GM21381 (cell line): ENCODE measurements around the gene ORAI2.
"Not testable (repeated sequence)": the region's sequence is repeated elsewhere in the genome, so short reads cannot be mapped to it uniquely, and the experiment has no call there.

ENCODE experiments used
- ATAC-seq: cut with Tn5 transposase; IDR thresholded peaks from one replicate; pipeline ENCODE4 v1.9.1; 2021; ENCODE audit warnings: mild to moderate bottlenecking, moderate library complexity; ENCODE audit not compliant: unreplicated experiment

ORAI2 gene

GRCh38 chr7:102468478-102469350, 35.3 kb downstream of the ORAI2 start:
- no peak for ATAC-seq

GRCh38 chr7:102469351-102469971, 36.1 kb downstream of the ORAI2 start:
- no peak for ATAC-seq

- no peak for ATAC-seq
These were observed 36.8 kb downstream of the ORAI2 start for GRCh38 chr7:102469972-102470825.

GRCh38 chr7:102471791-102472125, 38.4 kb downstream of the ORAI2 start:
- ATAC-seq = no peak

- no peak for ATAC-seq
These were observed 39.0 kb downstream of the ORAI2 start for GRCh38 chr7:102472126-102473041.

GRCh38 chr7:102473271-102473991, 40.1 kb downstream of the ORAI2 start:
- no peak for ATAC-seq

GRCh38 chr7:102474116-102474515, 40.7 kb downstream of the ORAI2 start:
- not testable (repeated sequence) for ATAC-seq

- ATAC-seq = not testable (repeated sequence)
These were observed 41.5 kb downstream of the ORAI2 start for GRCh38 chr7:102474736-102475435.

GRCh38 chr7:102478314-102479208, 45.2 kb downstream of the ORAI2 start, which contains the start of gene POLR2J:
TSS of gene POLR2J (minus strand) at chr7:102478922. CDS start at chr7:102478860, 62 bp downstream.
- ATAC-seq = peak; percentile 86

- peak; percentile 28 for ATAC-seq
These were observed 45.8 kb downstream of the ORAI2 start for GRCh38 chr7:102479209-102479584.

GRCh38 chr7:102479982-102480637, 46.7 kb downstream of the ORAI2 start:
- ATAC-seq = not testable (repeated sequence)

- ATAC-seq = not testable (repeated sequence)
These were observed 48.6 kb downstream of the ORAI2 start for GRCh38 chr7:102481962-102482361.

- not testable (repeated sequence) for ATAC-seq
These were observed 50.9 kb downstream of the ORAI2 start for GRCh38 chr7:102484317-102484716.

- ATAC-seq = peak; percentile 34
These were observed 57.2 kb downstream of the ORAI2 start for GRCh38 chr7:102490529-102491075.

GRCh38 chr7:102493220-102493935, 60.0 kb downstream of the ORAI2 start:
- ATAC-seq = peak; percentile 31

GRCh38 chr7:102494026-102494425, 60.7 kb downstream of the ORAI2 start:
- ATAC-seq = not testable (repeated sequence)
